Loucy (cell line): ENCODE data around the gene MEGF6.

ENCODE experiments used
- H2AFZ ChIP-seq: fragments of 200-600 bp; sonication (generic); 2 replicates; pipeline ENCODE4 v1.6.0; 2016; ENCODE audit warnings: antibody characterized with exemption, mild to moderate bottlenecking, low read length, moderate library complexity
- H3F3A ChIP-seq: fragments of 200-600 bp; 2 replicates; pipeline ENCODE4 v1.6.0; 2016; ENCODE audit warnings: antibody characterized with exemption, low read depth, mild to moderate bottlenecking
- H3K27me3 ChIP-seq: fragments of 200-600 bp; sonication (generic); 2 replicates; pipeline ENCODE4 v1.6.1; 2014; ENCODE audit warnings: low read length, mild to moderate bottlenecking; ENCODE audit not compliant: insufficient read depth, poor library complexity, severe bottlenecking
- H3K36me3 ChIP-seq: fragments of 200-600 bp; sonication (generic); 2 replicates; pipeline ENCODE4 v1.6.1; 2016; ENCODE audit warnings: low read length; ENCODE audit not compliant: insufficient read depth
- H3K4me1 ChIP-seq: fragments of 200-600 bp; sonication (generic); 2 replicates; pipeline ENCODE4 v1.5.1; 2014; ENCODE audit warnings: low read length, mild to moderate bottlenecking; ENCODE audit not compliant: insufficient read depth, poor library complexity, severe bottlenecking
- H3K4me2 ChIP-seq: fragments of 200-600 bp; sonication (generic); 2 replicates; pipeline ENCODE4 v1.6.0; 2014; ENCODE audit warnings: antibody characterized with exemption, low read length, low read depth, mild to moderate bottlenecking; ENCODE audit not compliant: poor library complexity, severe bottlenecking
- H3K4me3 ChIP-seq: fragments of 200-600 bp; sonication (generic); 2 replicates; pipeline ENCODE4 v1.5.1; 2014; ENCODE audit warnings: low read length, mild to moderate bottlenecking, mixed read lengths; ENCODE audit not compliant: poor library complexity, severe bottlenecking
- H3K79me2 ChIP-seq: fragments of 200-600 bp; sonication (generic); 2 replicates; pipeline ENCODE4 v1.6.1; 2014; ENCODE audit warnings: low read length; ENCODE audit not compliant: insufficient read depth
- H3K9ac ChIP-seq: fragments of 200-600 bp; sonication (generic); 2 replicates; pipeline ENCODE4 v1.6.0; 2014; ENCODE audit warnings: mild to moderate bottlenecking, low read depth, low read length, moderate library complexity; ENCODE audit not compliant: poor library complexity, severe bottlenecking
- H3K9me2 ChIP-seq: fragments of 200-600 bp; sonication (generic); replicated peaks from 2 replicates; pipeline ENCODE4 v1.6.1; 2016; ENCODE audit warnings: low read depth, low read length, mixed read lengths
- H3K9me3 ChIP-seq: fragments of 200-600 bp; sonication (generic); 2 replicates; pipeline ENCODE4 v1.6.1; 2014; ENCODE audit warnings: mild to moderate bottlenecking, antibody characterized with exemption, low read length, low read depth; ENCODE audit not compliant: insufficient read depth
- H4K20me1 ChIP-seq: fragments of 200-600 bp; sonication (generic); 2 replicates; pipeline ENCODE4 v1.6.0; 2014; ENCODE audit warnings: antibody characterized with exemption, low read length, mild to moderate bottlenecking; ENCODE audit not compliant: insufficient read depth, poor library complexity, severe bottlenecking
- CTCF ChIP-seq: fragments of 200-600 bp; sonication (generic); conservative IDR thresholded peaks from 2 replicates; pipeline ENCODE4 v1.5.1; 2014; ENCODE audit warnings: mild to moderate bottlenecking, antibody characterized with exemption, low read length
- EZH2phosphoT487 ChIP-seq: fragments of 200-600 bp; IDR thresholded peaks from 2 replicates; pipeline ENCODE4 v1.6.1; 2018; ENCODE audit warnings: antibody characterized with exemption, mild to moderate bottlenecking, moderate library complexity, borderline replicate concordance

The MEGF6 gene

DNA sequence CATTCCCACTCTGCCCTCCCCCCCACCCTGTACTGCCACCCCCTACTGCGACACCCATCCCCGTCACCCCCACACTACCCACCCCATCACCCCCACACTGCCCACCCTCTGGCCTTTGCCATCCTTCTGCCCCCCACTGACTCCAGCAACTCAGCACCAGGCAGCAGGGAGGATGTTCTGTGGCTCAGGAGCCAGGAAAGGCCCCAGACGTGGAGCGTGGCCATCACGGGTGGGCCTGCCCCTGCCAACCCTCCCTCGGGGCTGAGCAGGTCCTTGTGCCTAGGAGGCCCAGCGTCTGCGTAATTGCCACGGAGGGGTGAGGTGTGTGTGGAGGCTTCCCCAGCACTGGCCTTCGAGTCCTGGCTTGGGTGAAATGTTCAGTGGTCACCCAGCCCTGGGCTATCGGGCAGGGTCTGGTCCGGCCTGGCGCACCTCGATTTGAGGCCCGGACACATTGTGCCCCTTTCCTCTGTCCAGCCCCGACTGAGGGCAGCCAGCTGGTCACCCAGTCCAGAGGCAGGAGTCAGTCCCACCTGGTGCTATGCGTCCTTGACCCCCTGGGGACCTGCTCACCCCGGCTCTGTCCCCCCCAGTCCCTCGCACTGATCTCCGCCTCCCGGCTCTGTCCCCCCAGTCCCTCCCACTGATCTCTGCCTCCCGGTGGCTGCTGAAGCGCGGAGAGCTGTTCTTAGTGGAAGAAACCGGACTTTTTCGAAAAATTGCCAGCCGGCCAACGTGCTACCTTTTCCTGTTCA, 133.9 kb downstream of the MEGF6 start:
- no peaks in the 10 kb centered on the region for H3K27me3 ChIP-seq
- TF ChIP-seq CTCF (no peak), EZH2phosphoT487 (no peak)
- H3K9me3 ChIP-seq, result no peaks in the 10 kb centered on the region
- H3K4me1 ChIP-seq, result no peaks in the 10 kb centered on the region
- no peaks in the 10 kb centered on the region for H3F3A ChIP-seq
- no peaks in the 10 kb centered on the region for H3K36me3 ChIP-seq
- H3K4me2 ChIP-seq, result no peak overlapping the region
- H4K20me1 ChIP-seq, result no peaks in the 10 kb centered on the region
- no peak overlapping the region for H2AFZ ChIP-seq
- H3K9ac ChIP-seq, result no peak overlapping the region
- no peak overlapping the region for H3K4me3 ChIP-seq
- no peaks in the 10 kb centered on the region for H3K9me2 ChIP-seq
- H3K79me2 ChIP-seq, result no peaks in the 10 kb centered on the region

GRCh38 chr1:3476666-3477065, 134.6 kb downstream of the MEGF6 start:
- Histone ChIP-seq H3K4me2 (no peak overlapping the region), H3K4me1 (no peaks in the 10 kb centered on the region), H2AFZ (no peak overlapping the region), H3K9me2 (no peaks in the 10 kb centered on the region), H3F3A (no peaks in the 10 kb centered on the region), H3K79me2 (no peaks in the 10 kb centered on the region), H4K20me1 (no peaks in the 10 kb centered on the region), H3K27me3 (no peaks in the 10 kb centered on the region), H3K36me3 (no peaks in the 10 kb centered on the region), H3K9ac (no peak overlapping the region), H3K9me3 (no peaks in the 10 kb centered on the region), H3K4me3 (no peak overlapping the region)
- TF ChIP-seq EZH2phosphoT487 (no peak), CTCF (no peak)

DNA sequence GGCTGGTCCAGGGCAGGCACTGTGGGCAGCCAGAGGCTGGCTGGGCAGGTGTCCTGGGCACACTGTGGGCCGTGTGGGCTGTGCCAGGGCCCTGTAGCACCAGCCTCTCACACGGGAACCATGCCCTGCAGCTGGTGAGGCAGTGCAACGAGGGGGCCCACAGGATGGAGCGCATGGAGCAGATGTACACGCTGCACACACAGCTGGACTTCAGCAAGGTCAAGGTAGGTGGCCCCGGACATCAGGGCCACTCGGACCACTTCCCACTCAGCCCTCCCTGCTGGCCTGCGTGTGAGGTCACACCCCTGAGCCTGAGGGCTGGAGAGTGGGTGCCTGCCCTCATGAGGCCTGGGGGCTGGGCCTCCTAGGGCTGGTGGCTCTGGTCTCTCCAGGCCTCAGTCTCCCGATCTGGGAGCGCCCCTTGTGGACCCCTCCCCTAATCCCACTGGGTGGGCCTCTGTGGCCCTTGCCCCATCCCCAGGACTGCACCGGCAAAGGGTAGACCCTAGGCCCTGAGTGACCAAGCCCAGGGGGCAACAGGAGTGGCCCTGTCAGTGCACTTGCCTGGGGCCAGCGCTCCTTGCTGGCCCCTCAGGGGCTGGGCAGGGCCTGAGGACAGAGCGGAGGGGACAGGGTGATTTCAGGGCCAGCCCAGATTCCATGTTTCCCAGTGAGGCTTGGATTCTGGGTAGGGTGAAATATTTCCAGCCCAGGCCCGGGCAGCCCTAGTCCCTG, 135.3 kb downstream of the MEGF6 start:
- TF ChIP-seq CTCF (no peak), EZH2phosphoT487 (no peak)
- Histone ChIP-seq H3K36me3 (no peaks in the 10 kb centered on the region), H3K9me3 (no peaks in the 10 kb centered on the region), H3K4me3 (no peak overlapping the region), H3K79me2 (no peaks in the 10 kb centered on the region), H4K20me1 (no peaks in the 10 kb centered on the region), H3K9me2 (no peaks in the 10 kb centered on the region), H3K9ac (no peak overlapping the region), H3K4me2 (no peak overlapping the region), H3F3A (no peaks in the 10 kb centered on the region), H3K4me1 (no peaks in the 10 kb centered on the region), H3K27me3 (no peaks in the 10 kb centered on the region), H2AFZ (no peak overlapping the region)
